Esophagus muscularis mucosa (tissue), 3 donors: Measurements from ENCODE around the gene NPRL2.

Experiments
- POLR2A ChIP-seq: fragments of 450-650 bp; IDR thresholded peaks from one replicate; pipeline ENCODE4 v1.6.1; 2017; ENCODE audit warnings: antibody characterized with exemption, moderate library complexity, mild to moderate bottlenecking, low read depth
- POLR2AphosphoS5 ChIP-seq, 2 donors: sonication (generic); formaldehyde crosslinking; IDR thresholded peaks; one replicate each; pipeline ENCODE4 v1.6.1; 2017; ENCODE audit warnings: antibody characterized with exemption in 2 of 2
- TF ChIP-seq, protein P1 (sequence below), 3 experiments: fragments of 200-600 bp in 2 of 3; fragments of 450-650 bp in 1 of 3; sonication (generic) in 2 of 3; IDR thresholded peaks; one replicate each; pipeline ENCODE4 v1.5.1; 2017 to 2019; ENCODE audit warnings: antibody characterized with exemption in 3 of 3, mild to moderate bottlenecking in 2 of 3, moderate library complexity in 1 of 3

DNA sequence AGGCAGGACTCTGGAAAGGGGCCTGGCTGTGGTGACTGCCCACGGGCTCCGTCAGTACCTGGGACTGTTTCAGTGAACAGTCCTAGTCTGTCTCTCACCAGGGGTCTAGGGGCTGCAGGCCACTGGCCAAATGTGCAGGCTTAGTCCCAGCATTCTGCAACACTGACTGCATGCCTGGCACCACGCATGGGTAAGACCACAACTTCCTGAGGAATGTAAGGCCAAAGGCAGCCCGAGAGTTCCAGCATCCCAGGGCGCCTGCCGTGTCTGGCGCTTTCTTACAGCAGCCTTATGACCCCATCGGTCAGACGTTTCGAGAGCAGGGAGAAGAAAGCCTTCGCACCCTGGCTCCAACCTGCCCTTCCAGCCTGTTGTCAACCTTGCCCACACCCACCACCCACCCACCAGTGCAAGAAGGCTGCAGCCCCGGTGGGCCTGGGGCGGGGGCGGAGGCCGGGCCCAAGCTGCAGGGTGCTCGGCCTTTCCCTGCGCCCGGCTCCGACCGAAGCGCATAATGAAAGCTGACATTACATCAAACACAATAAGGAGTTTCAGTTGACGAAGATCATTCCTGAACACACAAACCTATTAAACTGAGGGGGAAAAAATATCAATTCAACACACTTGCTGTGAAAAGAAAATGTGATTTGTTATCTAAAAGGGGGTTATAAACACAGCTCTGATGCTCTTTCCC is 38.3 kb upstream of the NPRL2 start:
- no peak for TF ChIP-seq POLR2A
- TF ChIP-seq, protein P1, sequence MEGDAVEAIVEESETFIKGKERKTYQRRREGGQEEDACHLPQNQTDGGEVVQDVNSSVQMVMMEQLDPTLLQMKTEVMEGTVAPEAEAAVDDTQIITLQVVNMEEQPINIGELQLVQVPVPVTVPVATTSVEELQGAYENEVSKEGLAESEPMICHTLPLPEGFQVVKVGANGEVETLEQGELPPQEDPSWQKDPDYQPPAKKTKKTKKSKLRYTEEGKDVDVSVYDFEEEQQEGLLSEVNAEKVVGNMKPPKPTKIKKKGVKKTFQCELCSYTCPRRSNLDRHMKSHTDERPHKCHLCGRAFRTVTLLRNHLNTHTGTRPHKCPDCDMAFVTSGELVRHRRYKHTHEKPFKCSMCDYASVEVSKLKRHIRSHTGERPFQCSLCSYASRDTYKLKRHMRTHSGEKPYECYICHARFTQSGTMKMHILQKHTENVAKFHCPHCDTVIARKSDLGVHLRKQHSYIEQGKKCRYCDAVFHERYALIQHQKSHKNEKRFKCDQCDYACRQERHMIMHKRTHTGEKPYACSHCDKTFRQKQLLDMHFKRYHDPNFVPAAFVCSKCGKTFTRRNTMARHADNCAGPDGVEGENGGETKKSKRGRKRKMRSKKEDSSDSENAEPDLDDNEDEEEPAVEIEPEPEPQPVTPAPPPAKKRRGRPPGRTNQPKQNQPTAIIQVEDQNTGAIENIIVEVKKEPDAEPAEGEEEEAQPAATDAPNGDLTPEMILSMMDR (IDR thresholded peaks at IDR 0.05): no peak
- no peak for TF ChIP-seq POLR2AphosphoS5 (IDR thresholded peaks at IDR 0.05)
